ENCODE results near the gene LBHD2.

LBHD2 gene

DNA sequence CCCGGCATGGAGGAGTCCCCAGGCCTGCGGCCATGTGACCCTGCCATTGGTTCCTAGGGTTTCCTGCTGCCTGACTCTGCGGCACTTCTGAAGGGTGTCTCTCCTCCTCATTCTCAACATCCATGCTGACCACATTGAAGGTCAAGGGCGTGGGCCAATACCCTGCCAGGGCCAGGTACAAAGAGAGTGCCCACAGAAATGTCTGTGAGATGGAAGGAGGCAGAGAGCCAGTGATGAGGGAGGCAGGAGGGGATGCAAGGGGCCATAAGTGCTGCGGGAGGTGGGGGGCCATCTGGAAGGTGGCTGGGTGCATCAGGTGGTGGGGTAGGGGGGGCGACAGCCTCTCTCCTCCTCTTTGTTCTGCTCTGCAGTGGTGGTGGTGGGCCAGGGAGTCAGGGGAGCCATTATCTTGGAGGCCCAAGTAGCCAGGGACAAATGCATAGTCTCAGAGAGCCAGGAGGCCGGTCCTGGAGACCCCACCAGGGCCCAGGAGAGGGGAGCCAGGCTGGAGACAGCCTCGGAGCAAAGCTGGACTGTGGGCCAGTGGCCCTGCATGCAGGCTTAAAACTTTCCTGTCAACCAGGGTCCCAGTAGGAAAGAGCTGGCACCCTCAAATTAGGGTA, 13.6 kb upstream of the LBHD2 start:
- H3K4me3 ChIP-seq (ENCODE audit: low read length) = no peak overlapping the region
- TF ChIP-seq, protein P1, sequence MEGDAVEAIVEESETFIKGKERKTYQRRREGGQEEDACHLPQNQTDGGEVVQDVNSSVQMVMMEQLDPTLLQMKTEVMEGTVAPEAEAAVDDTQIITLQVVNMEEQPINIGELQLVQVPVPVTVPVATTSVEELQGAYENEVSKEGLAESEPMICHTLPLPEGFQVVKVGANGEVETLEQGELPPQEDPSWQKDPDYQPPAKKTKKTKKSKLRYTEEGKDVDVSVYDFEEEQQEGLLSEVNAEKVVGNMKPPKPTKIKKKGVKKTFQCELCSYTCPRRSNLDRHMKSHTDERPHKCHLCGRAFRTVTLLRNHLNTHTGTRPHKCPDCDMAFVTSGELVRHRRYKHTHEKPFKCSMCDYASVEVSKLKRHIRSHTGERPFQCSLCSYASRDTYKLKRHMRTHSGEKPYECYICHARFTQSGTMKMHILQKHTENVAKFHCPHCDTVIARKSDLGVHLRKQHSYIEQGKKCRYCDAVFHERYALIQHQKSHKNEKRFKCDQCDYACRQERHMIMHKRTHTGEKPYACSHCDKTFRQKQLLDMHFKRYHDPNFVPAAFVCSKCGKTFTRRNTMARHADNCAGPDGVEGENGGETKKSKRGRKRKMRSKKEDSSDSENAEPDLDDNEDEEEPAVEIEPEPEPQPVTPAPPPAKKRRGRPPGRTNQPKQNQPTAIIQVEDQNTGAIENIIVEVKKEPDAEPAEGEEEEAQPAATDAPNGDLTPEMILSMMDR (conservative IDR thresholded peaks at IDR 0.05; ENCODE audit: low read length) = no peak
- DNase-seq (ENCODE audit: low read depth) = no peak

GRCh38 chr14:103070971-103071542, 13.0 kb upstream of the LBHD2 start:
- no peak for DNase-seq (ENCODE audit: low read depth)
- no peak overlapping the region for H3K4me3 ChIP-seq (ENCODE audit: low read length)
- TF ChIP-seq, protein P1 (conservative IDR thresholded peaks at IDR 0.05; ENCODE audit: low read length) = no peak

- TF ChIP-seq, protein P1 (conservative IDR thresholded peaks at IDR 0.05; ENCODE audit: low read length) = no peak
- DNase-seq (ENCODE audit: low read depth) = no peak
- H3K4me3 ChIP-seq (ENCODE audit: low read length) = no peak overlapping the region
Measured at GRCh38 chr14:103071544-103072251, 12.3 kb upstream of the LBHD2 start.

DNA sequence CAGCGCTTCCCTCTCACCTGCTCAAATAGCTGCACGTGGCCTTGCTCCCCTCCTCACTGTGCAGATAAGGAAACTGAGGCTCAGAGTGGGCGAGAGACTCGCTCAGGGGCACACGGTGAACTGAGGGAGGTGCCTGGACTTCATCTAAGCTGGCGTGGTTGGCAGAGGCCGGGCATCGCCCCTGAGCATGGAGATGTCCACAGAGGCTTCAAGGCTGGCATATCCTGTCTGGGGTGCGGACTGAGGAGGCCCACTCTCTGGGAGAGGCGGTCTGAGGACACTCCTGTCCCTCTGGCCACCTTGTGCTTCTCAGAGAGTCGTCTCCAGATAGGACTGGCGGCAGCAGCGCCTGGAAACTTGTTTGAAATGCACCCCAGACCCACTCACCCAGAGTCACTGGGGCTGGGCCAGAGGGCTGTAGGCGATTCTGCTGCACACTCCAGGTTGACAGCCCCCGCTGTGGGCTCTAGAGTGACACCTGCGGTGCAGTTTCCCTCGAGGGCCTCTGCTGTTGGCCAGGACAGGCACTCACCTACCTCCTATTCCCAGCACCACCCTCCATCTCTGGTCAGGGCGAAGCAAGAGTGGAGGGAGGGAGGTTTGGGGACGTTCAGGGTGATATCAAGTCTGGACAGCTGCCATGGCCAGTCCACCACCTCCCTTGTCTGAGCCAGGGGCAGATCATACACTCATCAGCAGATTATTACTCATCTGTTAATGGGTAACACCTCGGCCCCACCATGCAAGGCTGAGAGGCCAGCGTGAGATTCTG, 11.2 kb upstream of the LBHD2 start:
- H3K4me3 ChIP-seq (ENCODE audit: low read length) = no peak overlapping the region
- no peak for DNase-seq (ENCODE audit: low read depth)
- TF ChIP-seq, protein P1 (conservative IDR thresholded peaks at IDR 0.05; ENCODE audit: low read length) = no peak

DNA sequence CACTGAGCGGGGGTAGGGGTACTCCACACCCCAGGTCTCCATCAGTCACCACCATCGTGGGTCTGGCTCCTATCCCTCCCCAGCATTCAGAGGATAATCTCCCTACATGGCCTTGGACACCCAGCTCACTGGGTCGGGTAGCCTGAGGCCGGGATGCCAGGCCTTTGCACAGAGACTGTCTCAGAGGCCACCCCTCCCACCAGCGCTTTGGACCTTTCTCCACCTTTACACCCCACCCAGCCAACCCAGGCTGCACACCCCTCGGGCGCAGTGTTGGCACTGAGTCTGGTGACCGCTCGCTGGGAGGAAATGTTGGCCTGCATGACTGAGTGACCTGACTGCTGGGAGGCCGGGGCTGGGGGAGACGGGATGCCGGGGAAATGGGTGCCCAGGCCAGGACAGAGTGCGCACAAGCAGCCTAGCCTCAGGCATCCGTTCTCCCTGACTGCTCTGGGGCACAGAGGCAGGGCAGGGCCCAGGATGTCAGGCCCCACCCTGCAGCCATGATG, 10.6 kb upstream of the LBHD2 start:
- TF ChIP-seq, protein P1 (conservative IDR thresholded peaks at IDR 0.05; ENCODE audit: low read length) = no peak

GRCh38 chr14:103073876-103074728, 9.9 kb upstream of the LBHD2 start:
- no peak for DNase-seq (ENCODE audit: low read depth)
- TF ChIP-seq, protein P1 (conservative IDR thresholded peaks at IDR 0.05; ENCODE audit: low read length) = no peak
- H3K4me3 ChIP-seq (ENCODE audit: low read length) = no peak overlapping the region

More for the DNA sequence above, 10.6 kb upstream of the LBHD2 start:
- DNase-seq (ENCODE audit: low read depth) = no peak
- H3K4me3 ChIP-seq (ENCODE audit: low read length) = no peak overlapping the region
